GM19324 (cell line): Measurements from ENCODE around the gene EYS.
"Not testable (repeated sequence)": the region's sequence is repeated elsewhere in the genome, so short reads cannot be mapped to it uniquely, and the experiment has no call there.

Source experiments
- ATAC-seq: cut with Tn5 transposase; IDR thresholded peaks from one replicate; pipeline ENCODE4 v1.9.1; 2021; ENCODE audit warnings: mild to moderate bottlenecking, moderate library complexity; ENCODE audit not compliant: unreplicated experiment, low FRiP score

Gene EYS

GRCh38 chr6:65117817-65118409 lies 589.1 kb downstream of the EYS start:
- no peak for ATAC-seq

- no peak for ATAC-seq
These were observed 590.7 kb downstream of the EYS start for GRCh38 chr6:65116326-65116725.

- no peak for ATAC-seq
These were observed 593.4 kb downstream of the EYS start for GRCh38 chr6:65113581-65113980.

GRCh38 chr6:65112435-65112834 lies 594.6 kb downstream of the EYS start:
- no peak for ATAC-seq

GRCh38 chr6:65110031-65110430 lies 597.0 kb downstream of the EYS start:
- no peak for ATAC-seq

- ATAC-seq = no peak
These were observed 608.7 kb downstream of the EYS start for GRCh38 chr6:65098349-65098748.

- no peak for ATAC-seq
These were observed 615.5 kb downstream of the EYS start for GRCh38 chr6:65091561-65091960.

GRCh38 chr6:65088575-65088974 lies 618.5 kb downstream of the EYS start:
- no peak for ATAC-seq

GRCh38 chr6:65081756-65082155 lies 625.3 kb downstream of the EYS start:
- no peak for ATAC-seq

- ATAC-seq = no peak
These were observed 631.3 kb downstream of the EYS start for GRCh38 chr6:65075705-65076230.

- no peak for ATAC-seq
These were observed 634.5 kb downstream of the EYS start for GRCh38 chr6:65072500-65072899.

- no peak for ATAC-seq
These were observed 635.5 kb downstream of the EYS start for GRCh38 chr6:65071480-65071879.

GRCh38 chr6:65064844-65065243 lies 642.2 kb downstream of the EYS start:
- no peak for ATAC-seq

- ATAC-seq = no peak
These were observed 647.5 kb downstream of the EYS start for GRCh38 chr6:65059568-65059967.

- no peak for ATAC-seq
These were observed 651.5 kb downstream of the EYS start for GRCh38 chr6:65055545-65055944.

- no peak for ATAC-seq
These were observed 654.4 kb downstream of the EYS start for GRCh38 chr6:65052626-65053025.

- no peak for ATAC-seq
These were observed 661.2 kb downstream of the EYS start for GRCh38 chr6:65045801-65046200.

GRCh38 chr6:65014006-65014405 lies 693.0 kb downstream of the EYS start:
- ATAC-seq = no peak

- ATAC-seq = no peak
These were observed 700.2 kb downstream of the EYS start for GRCh38 chr6:65006788-65007187.

GRCh38 chr6:65004283-65004682 lies 702.7 kb downstream of the EYS start:
- ATAC-seq = no peak

GRCh38 chr6:65002882-65003281 lies 704.1 kb downstream of the EYS start:
- not testable (repeated sequence) for ATAC-seq

GRCh38 chr6:65000815-65001214 lies 706.2 kb downstream of the EYS start:
- ATAC-seq = no peak

GRCh38 chr6:64998204-64998603 lies 708.8 kb downstream of the EYS start:
- no peak for ATAC-seq
